ENCODE data around the gene HIGD1A. TPM values are rescaled to one million over a fixed set of nuclear protein-coding genes. Genes with fewer than 3 reads are reported as not detected.

Gene HIGD1A
- polyA plus RNA-seq, 3 donors, result 44.3 to 246 (median 131) TPM

Other genes starting within 250 kb of the HIGD1A start
- 10 to 100 TPM; 26.0 to 45.0 (median 28.4) TPM for gene SEC22C, start 222.5 kb downstream of the HIGD1A start, polyA plus RNA-seq
- 10 to 100 TPM; 16.3 to 36.0 (median 20.6) TPM for gene SS18L2, start 213.6 kb downstream of the HIGD1A start, polyA plus RNA-seq
- 10 to 100 TPM; 15.3 to 27.9 (median 20.2) TPM for gene NKTR, start 203.8 kb downstream of the HIGD1A start, polyA plus RNA-seq
- gene ZBTB47, start 150.8 kb downstream of the HIGD1A start, polyA plus RNA-seq, result 10 to 100 TPM; 10.5 to 82.4 (median 28.1) TPM
- gene KLHL40, start 119.0 kb downstream of the HIGD1A start, polyA plus RNA-seq, result under 1 TPM in 2 of 3 donors, not detected in 1; 0.03 to 0.41 TPM
- 1 to 10 TPM in 2 of 3 donors, under 1 TPM in 1; 0.15 to 2.0 (median 1.6) TPM for gene HHATL, start 101.7 kb downstream of the HIGD1A start, polyA plus RNA-seq
- gene CCDC13, start 31.2 kb downstream of the HIGD1A start, polyA plus RNA-seq, result under 1 TPM; 0.44 to 0.85 (median 0.56) TPM
- 1 to 10 TPM in 2 of 3 donors, under 1 TPM in 1; 0.31 to 2.6 (median 1.7) TPM for gene ACKR2, start 5.0 kb upstream of the HIGD1A start, polyA plus RNA-seq
- gene CYP8B1, start 71.4 kb upstream of the HIGD1A start, polyA plus RNA-seq, result under 1 TPM in 1 of 3 donors, not detected in 2; 0.01 TPM
- 1 to 10 TPM; 2.7 to 3.3 (median 2.8) TPM for gene ZNF662, start 101.7 kb upstream of the HIGD1A start, polyA plus RNA-seq
- 1 to 10 TPM; 1.6 to 7.8 (median 4.5) TPM for gene GASK1A, start 174.8 kb upstream of the HIGD1A start, polyA plus RNA-seq

Measured in adipose tissue (tissue), 3 donors.